Left lung (tissue), 10 donors: ENCODE measurements around the gene PLXNB3. TPM values are rescaled to one million over a fixed set of nuclear protein-coding genes. Genes with fewer than 3 reads are reported as not detected.

ENCODE experiments used
- ATAC-seq: fragments of 200-7000 bp; cut with Tn5 transposase; one replicate; pipeline ENCODE4 v1.9.1; 2020; ENCODE audit warnings: moderate library complexity
- DNase-seq, 4 donors: peaks; one replicate each; pipeline ENCODE4 v3.0.0-alpha.2; 2013 to 2020
- H3K27ac ChIP-seq, 2 donors: fragments of 200-600 bp; sonication (generic) in 1 of 2; one replicate each; pipeline versions ENCODE4 v1.5.0 to v1.8.0; 2020 to 2021
- H3K27me3 ChIP-seq, 2 donors: fragments of 200-600 bp; sonication (generic) in 1 of 2; one replicate each; pipeline versions ENCODE4 v1.5.0 to v1.8.0; 2020 to 2021
- H3K36me3 ChIP-seq, 2 donors: fragments of 200-600 bp; sonication (generic) in 1 of 2; one replicate each; pipeline versions ENCODE4 v1.5.0 to v1.8.0; 2020 to 2021
- H3K4me1 ChIP-seq, 2 donors: fragments of 200-600 bp; one replicate each; pipeline ENCODE4 v1.8.0; 2021
- H3K4me3 ChIP-seq, 2 donors: fragments of 200-600 bp; sonication (generic) in 1 of 2; one replicate each; pipeline versions ENCODE4 v1.5.0 to v1.8.0; 2020 to 2021; ENCODE audit warnings: mild to moderate bottlenecking in 1 of 2
- H3K9me3 ChIP-seq, 2 donors: fragments of 200-600 bp; sonication (generic) in 1 of 2; one replicate each; pipeline versions ENCODE4 v1.5.0 to v1.8.0; 2020 to 2021
- CTCF ChIP-seq, 2 donors: fragments of 200-600 bp; sonication (generic) in 1 of 2; IDR thresholded peaks; one replicate each; pipeline versions ENCODE4 v1.5.0 to v1.8.0; 2021; ENCODE audit warnings: antibody characterized with exemption in 2 of 2
- intact Hi-C, 2 donors: fragments of 100-400 bp; cut with DNase I; formaldehyde crosslinking; loops; one replicate each; pipeline versions ENCODE4 v1.11.2 to v1.14.2; 2022
- polyA plus RNA-seq, 6 donors: library from polyadenylated mRNA; unstranded; fragments of 120-200 nt; gene quantifications; one replicate each; pipeline ENCODE4 v1.2.1, GENCODE V29; 2013; ENCODE audit not compliant: insufficient read length in 6 of 6
- total RNA-seq, 2 donors: library from RNA; stranded (reverse); fragmentation: NEBNext Ultra II Directional; extraction: Animal tissue kit (Norgen Biotek cat#: 25700); gene quantifications; one replicate each; pipeline ENCODE4 v1.2.1, GENCODE V29; 2021
- donor health status: DM: no; HTN: yes; CAD: no.
- donor health status: DM: no; HTN: no; CAD: no.

PLXNB3 gene
- total and polyA plus RNA-seq, 8 donors, result 2.7 to 5.2 (median 3.6) TPM

GRCh38 chrX:153771415-153772315 lies 7.6 kb downstream of the PLXNB3 start:
- Histone ChIP-seq H3K27me3 (no peaks in the 10 kb centered on the region), H3K4me1 (no peaks in the 10 kb centered on the region), H3K9me3 (no peaks in the 10 kb centered on the region), H3K27ac (no peak overlapping the region), H3K36me3 (no peaks in the 10 kb centered on the region), H3K4me3 (no peak overlapping the region)
- TF ChIP-seq CTCF (IDR thresholded peaks at IDR 0.05), result no peak
- peak in 1 of 4 donors; percentile 63 for DNase-seq
- ATAC-seq, result no peak
- intact Hi-C loops, result no loop called here

GRCh38 chrX:153772316-153773217 lies 8.5 kb downstream of the PLXNB3 start:
- Histone ChIP-seq H3K27ac (no peak overlapping the region), H3K4me1 (no peaks in the 10 kb centered on the region), H3K36me3 (no peaks in the 10 kb centered on the region), H3K4me3 (no peak overlapping the region), H3K27me3 (peaks cover 0 to 2% of the 10 kb centered on the region in 2 donors), H3K9me3 (no peaks in the 10 kb centered on the region)
- TF ChIP-seq CTCF (IDR thresholded peaks at IDR 0.05), result no peak
- intact Hi-C loops, result no loop called here
- DNase-seq (peak in 1 of 4 donors; percentile 28), ATAC-seq (no peak)

- no peak overlapping the region for H3K27ac ChIP-seq
- peak in 1 of 4 donors; percentile 24 for DNase-seq
- no peaks in the 10 kb centered on the region for H3K4me1 ChIP-seq
- ATAC-seq, result no peak
- intact Hi-C loops, result no loop called here
- no peak for TF ChIP-seq CTCF (IDR thresholded peaks at IDR 0.05)
- no peak overlapping the region for H3K4me3 ChIP-seq
- H3K9me3 ChIP-seq, result no peaks in the 10 kb centered on the region
- no peaks in the 10 kb centered on the region for H3K36me3 ChIP-seq
- peaks cover 0 to 5% of the 10 kb centered on the region in 2 donors for H3K27me3 ChIP-seq
Measured at GRCh38 chrX:153773218-153773611, 9.2 kb downstream of the PLXNB3 start.

- H3K36me3 ChIP-seq, result no peaks in the 10 kb centered on the region
- H3K27ac ChIP-seq, result no peak overlapping the region
- no peak for TF ChIP-seq CTCF (IDR thresholded peaks at IDR 0.05)
- H3K27me3 ChIP-seq, result peaks cover 0 to 7% of the 10 kb centered on the region in 2 donors
- H3K9me3 ChIP-seq, result no peaks in the 10 kb centered on the region
- peak in 1 of 4 donors; percentile 43 for DNase-seq
- no peak overlapping the region for H3K4me3 ChIP-seq
- H3K4me1 ChIP-seq, result no peaks in the 10 kb centered on the region
- intact Hi-C loops, result no loop called here
- no peak for ATAC-seq
Measured at GRCh38 chrX:153773741-153774575, 9.9 kb downstream of the PLXNB3 start.
